ENCODE measurements around the gene CCL22.
"Not testable (repeated sequence)": the region's sequence is repeated elsewhere in the genome, so short reads cannot be mapped to it uniquely, and the experiment has no call there.

CCL22 gene

GRCh38 chr16:57367116-57367752, 8.7 kb downstream of the CCL22 start:
- no peaks in the 10 kb centered on the region for H3K36me3 ChIP-seq (ENCODE audit: control insufficient read depth, low read depth, low read length)
- H3K27ac ChIP-seq (ENCODE audit: low read length) = no peak overlapping the region
- no peak overlapping the region for H3K9ac ChIP-seq (ENCODE audit: low read length)
- no peak overlapping the region for H3K4me3 ChIP-seq (ENCODE audit: low read length)
- H3K9me3 ChIP-seq (ENCODE audit: control insufficient read depth, low read depth, low read length) = no peaks in the 10 kb centered on the region
- peaks cover 3% of the 10 kb centered on the region for H3K4me1 ChIP-seq (ENCODE audit: control insufficient read depth, low read depth, low read length)
- H3K27me3 ChIP-seq (ENCODE audit: control insufficient read depth, insufficient read depth, low read length) = no peaks in the 10 kb centered on the region

DNA sequence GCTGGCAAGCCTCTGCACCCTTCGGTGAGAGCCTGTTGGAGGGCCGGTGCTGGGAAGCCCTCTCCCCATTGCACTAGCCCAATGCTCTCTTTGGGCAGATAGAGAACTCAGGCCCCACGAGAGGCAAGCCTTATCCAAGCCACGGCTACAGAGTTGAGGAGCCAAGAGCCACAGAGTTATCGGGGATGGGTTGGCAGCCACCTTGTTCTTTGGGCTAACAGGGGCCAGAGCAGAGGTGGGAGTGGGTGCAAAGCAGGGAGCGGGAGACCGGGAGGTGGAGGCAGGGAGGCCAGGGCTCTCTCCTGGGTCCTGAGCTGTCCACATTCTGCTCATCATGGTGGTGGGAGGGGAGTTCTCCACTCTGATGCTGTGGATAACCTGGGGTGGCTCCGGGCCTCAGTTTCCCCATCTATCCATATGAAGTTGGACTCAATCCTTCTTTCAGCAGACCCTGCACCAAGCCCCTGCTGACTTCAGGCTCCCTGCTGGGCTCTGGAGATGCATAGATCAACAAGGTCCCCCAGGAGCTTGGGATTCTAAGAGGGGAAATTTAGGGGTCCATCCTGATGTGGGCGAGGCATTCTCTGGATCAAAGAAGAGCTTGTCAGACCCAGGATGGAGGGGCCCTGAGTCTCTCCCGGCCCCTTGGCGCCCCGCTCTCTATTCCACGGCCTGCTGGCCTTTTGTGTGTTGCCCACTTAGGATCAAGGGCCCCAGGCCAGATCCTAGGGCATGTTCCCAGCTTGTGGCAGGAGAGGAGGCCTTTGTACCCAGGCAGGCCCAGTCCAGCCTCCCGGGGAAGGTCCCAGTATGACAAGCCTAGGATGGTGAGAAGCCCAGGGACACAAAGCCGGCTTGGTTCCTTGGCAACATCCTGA, 13.2 kb downstream of the CCL22 start:
- Histone ChIP-seq H3K27me3 (ENCODE audit: control insufficient read depth, insufficient read depth, low read length) (no peaks in the 10 kb centered on the region), H3K27ac (ENCODE audit: low read length) (no peak overlapping the region), H3K9me3 (ENCODE audit: control insufficient read depth, low read depth, low read length) (no peaks in the 10 kb centered on the region), H3K4me3 (ENCODE audit: low read length) (no peak overlapping the region), H3K36me3 (ENCODE audit: control insufficient read depth, low read depth, low read length) (no peaks in the 10 kb centered on the region), H3K9ac (ENCODE audit: low read length) (no peak overlapping the region), H3K4me1 (ENCODE audit: control insufficient read depth, low read depth, low read length) (peaks cover 16% of the 10 kb centered on the region)

DNA sequence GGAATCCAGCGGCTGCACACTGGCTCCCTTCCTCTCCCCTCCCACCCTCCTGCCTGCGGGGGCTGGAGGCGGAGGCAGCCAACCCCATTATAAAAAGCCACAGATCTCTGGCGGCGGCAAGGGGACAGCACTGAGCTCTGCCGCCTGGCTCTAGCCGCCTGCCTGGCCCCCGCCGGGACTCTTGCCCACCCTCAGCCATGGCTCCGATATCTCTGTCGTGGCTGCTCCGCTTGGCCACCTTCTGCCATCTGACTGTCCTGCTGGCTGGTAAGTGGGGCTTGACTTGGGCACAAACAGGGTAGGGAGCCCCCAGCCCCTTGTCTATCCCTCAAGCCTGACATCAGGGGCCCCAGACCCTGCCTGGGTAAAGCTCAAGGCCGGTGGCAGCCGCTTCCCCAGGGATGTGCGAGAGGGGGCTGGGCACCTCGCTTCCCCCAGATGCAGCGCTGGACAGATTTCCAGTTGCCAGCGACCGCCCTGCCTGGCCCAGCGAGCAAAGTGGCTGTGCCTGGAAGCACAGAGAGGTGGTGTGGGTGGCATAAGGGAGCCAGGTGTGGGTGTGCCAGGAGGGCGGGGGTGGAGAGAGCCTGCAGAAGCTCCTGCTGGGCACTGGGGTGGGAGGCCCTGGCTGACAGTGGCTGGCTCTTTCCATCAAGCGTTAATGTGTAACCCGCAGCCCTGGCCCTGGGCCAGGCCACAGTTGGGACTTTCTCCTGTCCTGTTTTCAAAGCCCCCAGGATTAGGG, 14.0 kb downstream of the CCL22 start, which contains the start of gene CX3CL1:
CX3CL1 (plus strand) TSS at position 119 of the 745 bp plus-strand sequence; CDS start at position 198, 79 bp downstream.
- Histone ChIP-seq H3K36me3 (ENCODE audit: control insufficient read depth, low read depth, low read length) (no peaks in the 10 kb centered on the region), H3K4me3 (ENCODE audit: low read length) (peak within 1 kb of the TSS; percentile 39), H3K9me3 (ENCODE audit: control insufficient read depth, low read depth, low read length) (no peaks in the 10 kb centered on the region), H3K9ac (ENCODE audit: low read length) (peak within 1 kb of the TSS; percentile 14), H3K27ac (ENCODE audit: low read length) (no peak within 1 kb of the TSS), H3K4me1 (ENCODE audit: control insufficient read depth, low read depth, low read length) (peaks cover 16% of the 10 kb centered on the region), H3K27me3 (ENCODE audit: control insufficient read depth, insufficient read depth, low read length) (no peaks in the 10 kb centered on the region)

GRCh38 chr16:57373117-57373947, 14.7 kb downstream of the CCL22 start:
- Histone ChIP-seq H3K36me3 (ENCODE audit: control insufficient read depth, low read depth, low read length) (no peaks in the 10 kb centered on the region), H3K27ac (ENCODE audit: low read length) (no peak overlapping the region), H3K9me3 (ENCODE audit: control insufficient read depth, low read depth, low read length) (no peaks in the 10 kb centered on the region), H3K9ac (ENCODE audit: low read length) (peak overlapping the region; percentile 5), H3K4me1 (ENCODE audit: control insufficient read depth, low read depth, low read length) (peaks cover 16% of the 10 kb centered on the region), H3K4me3 (ENCODE audit: low read length) (peak overlapping the region; percentile 39), H3K27me3 (ENCODE audit: control insufficient read depth, insufficient read depth, low read length) (no peaks in the 10 kb centered on the region)

GRCh38 chr16:57374067-57374534, 15.5 kb downstream of the CCL22 start:
- Histone ChIP-seq H3K4me1 (ENCODE audit: control insufficient read depth, low read depth, low read length) (peaks cover 16% of the 10 kb centered on the region), H3K27me3 (ENCODE audit: control insufficient read depth, insufficient read depth, low read length) (no peaks in the 10 kb centered on the region), H3K4me3 (ENCODE audit: low read length) (no peak overlapping the region), H3K9me3 (ENCODE audit: control insufficient read depth, low read depth, low read length) (no peaks in the 10 kb centered on the region), H3K36me3 (ENCODE audit: control insufficient read depth, low read depth, low read length) (no peaks in the 10 kb centered on the region), H3K9ac (ENCODE audit: low read length) (peak overlapping the region; percentile 5), H3K27ac (ENCODE audit: low read length) (no peak overlapping the region)

DNA sequence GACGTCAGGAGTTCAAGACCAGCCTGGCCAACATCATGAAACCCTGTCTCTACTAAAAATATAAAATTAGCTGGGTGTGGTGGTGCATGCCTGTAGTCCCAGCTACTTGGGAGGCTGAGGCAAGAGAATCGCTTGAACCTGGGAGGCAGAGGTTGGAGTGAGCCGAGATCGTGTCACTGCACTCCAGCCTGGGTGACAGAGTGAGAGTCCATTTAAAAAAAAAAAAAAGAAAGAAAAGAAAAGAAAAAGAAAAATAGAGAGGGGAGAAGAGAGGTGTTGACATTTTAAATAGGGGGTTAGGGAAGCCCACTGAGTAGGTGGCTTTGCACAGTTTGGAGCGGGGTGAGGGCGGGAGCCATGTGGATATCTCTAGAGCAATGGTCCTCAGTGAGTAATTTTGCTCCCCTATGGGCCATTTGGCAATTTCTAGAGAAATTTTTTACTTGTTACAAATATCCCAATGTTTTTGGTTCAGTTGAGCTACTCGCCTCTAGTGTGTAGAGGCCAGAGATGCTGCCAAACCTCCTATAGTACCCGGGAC, 16.4 kb downstream of the CCL22 start:
- H3K36me3 ChIP-seq (ENCODE audit: control insufficient read depth, low read depth, low read length); H3K27ac ChIP-seq (ENCODE audit: low read length); H3K4me3 ChIP-seq (ENCODE audit: low read length); H3K9me3 ChIP-seq (ENCODE audit: control insufficient read depth, low read depth, low read length); H3K27me3 ChIP-seq (ENCODE audit: control insufficient read depth, insufficient read depth, low read length); H3K9ac ChIP-seq (ENCODE audit: low read length): not testable (repeated sequence)
- H3K4me1 ChIP-seq (ENCODE audit: control insufficient read depth, low read depth, low read length) = peaks cover 16% of the 10 kb centered on the region

DNA sequence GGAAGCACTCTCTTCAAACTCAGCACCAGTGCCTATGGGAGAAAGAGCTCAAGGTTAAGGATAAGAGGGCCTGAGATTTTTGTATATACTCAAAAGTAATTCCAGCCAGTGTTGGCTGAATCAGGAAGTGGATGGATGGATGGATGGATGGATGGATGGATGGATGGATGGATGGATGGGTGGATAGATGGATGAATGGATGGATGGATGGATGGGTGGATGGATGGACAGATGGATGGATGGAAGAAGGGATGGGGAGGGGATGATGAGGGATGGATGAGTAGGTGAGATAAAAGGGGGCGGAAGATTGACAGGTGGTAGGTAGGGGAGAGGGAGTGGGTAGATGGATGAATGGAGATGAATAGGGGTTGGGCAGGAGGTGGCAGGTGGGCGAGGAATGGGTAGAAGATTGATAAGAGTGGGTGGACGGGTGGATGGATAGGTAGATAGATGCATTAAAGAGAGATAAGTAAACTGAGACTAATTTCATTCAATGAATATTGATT, 17.8 kb downstream of the CCL22 start:
- H3K4me3 ChIP-seq (ENCODE audit: low read length) = no peak overlapping the region
- H3K9ac ChIP-seq (ENCODE audit: low read length) = no peak overlapping the region
- no peaks in the 10 kb centered on the region for H3K36me3 ChIP-seq (ENCODE audit: control insufficient read depth, low read depth, low read length)
- peaks cover 16% of the 10 kb centered on the region for H3K4me1 ChIP-seq (ENCODE audit: control insufficient read depth, low read depth, low read length)
- no peak overlapping the region for H3K27ac ChIP-seq (ENCODE audit: low read length)
- H3K9me3 ChIP-seq (ENCODE audit: control insufficient read depth, low read depth, low read length) = no peaks in the 10 kb centered on the region
- H3K27me3 ChIP-seq (ENCODE audit: control insufficient read depth, insufficient read depth, low read length) = no peaks in the 10 kb centered on the region

DNA sequence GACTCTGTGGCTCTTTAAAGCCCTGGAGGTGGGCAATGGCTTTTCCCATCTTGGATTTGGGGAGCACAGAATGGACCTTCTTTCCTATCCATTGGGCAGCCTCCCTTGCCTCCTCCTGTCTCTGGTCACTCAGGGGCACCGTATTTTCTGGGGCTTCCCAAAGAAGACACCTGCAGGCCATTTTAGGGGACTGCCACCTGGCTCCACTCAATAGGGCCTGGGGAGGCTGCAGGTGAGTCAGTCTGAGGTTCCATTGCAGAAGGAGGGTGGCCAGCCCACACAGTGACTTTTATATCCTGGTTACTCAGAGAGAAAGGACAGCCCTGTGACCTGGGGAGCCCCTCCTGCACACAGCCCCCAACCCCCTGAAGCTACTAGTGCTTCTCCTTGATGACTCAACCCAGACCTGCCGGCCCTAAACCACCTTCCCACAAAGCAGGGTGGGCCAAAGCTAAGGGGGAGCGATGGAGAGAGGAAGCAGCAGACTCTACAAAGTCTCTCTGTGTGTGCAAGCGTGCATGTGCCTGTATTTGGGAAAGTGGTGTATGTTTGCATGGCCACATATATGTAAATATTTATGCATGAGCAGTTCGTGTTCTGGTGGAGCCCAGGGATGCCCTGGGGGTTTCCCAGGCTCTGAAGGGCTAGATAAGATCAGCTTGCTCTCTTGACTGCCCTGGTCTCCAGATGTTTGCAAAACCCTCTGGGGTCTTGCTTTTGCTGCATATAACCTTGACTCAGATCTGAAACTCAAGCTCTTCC, 18.7 kb downstream of the CCL22 start:
- Histone ChIP-seq H3K4me3 (ENCODE audit: low read length) (no peak overlapping the region), H3K36me3 (ENCODE audit: control insufficient read depth, low read depth, low read length) (no peaks in the 10 kb centered on the region), H3K27me3 (ENCODE audit: control insufficient read depth, insufficient read depth, low read length) (no peaks in the 10 kb centered on the region), H3K9ac (ENCODE audit: low read length) (no peak overlapping the region), H3K27ac (ENCODE audit: low read length) (no peak overlapping the region), H3K9me3 (ENCODE audit: control insufficient read depth, low read depth, low read length) (no peaks in the 10 kb centered on the region), H3K4me1 (ENCODE audit: control insufficient read depth, low read depth, low read length) (peaks cover 13% of the 10 kb centered on the region)

DNA sequence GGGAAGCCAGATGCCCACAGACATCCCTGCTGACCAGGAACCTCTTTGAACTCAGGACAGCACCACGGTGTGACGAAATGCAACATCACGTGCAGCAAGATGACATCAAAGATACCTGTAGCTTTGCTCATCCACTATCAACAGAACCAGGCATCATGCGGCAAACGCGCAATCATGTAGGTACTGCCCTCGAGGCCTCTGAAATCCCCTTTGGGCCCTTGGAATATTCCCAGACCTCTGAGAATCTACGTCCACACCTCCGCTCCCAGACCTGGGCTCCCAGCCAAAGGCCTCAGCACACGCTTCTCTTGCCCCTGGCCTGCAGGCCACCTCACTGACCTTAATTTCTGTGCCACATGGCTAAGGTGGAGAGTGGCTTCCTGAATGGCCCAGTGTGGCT, 21.0 kb downstream of the CCL22 start:
- Histone ChIP-seq H3K9ac (ENCODE audit: low read length) (no peak overlapping the region), H3K27ac (ENCODE audit: low read length) (no peak overlapping the region), H3K4me3 (ENCODE audit: low read length) (no peak overlapping the region), H3K4me1 (ENCODE audit: control insufficient read depth, low read depth, low read length) (no peaks in the 10 kb centered on the region), H3K9me3 (ENCODE audit: control insufficient read depth, low read depth, low read length) (no peaks in the 10 kb centered on the region), H3K36me3 (ENCODE audit: control insufficient read depth, low read depth, low read length) (no peaks in the 10 kb centered on the region), H3K27me3 (ENCODE audit: control insufficient read depth, insufficient read depth, low read length) (no peaks in the 10 kb centered on the region)

All from iPS-18a (cell line).